ENCODE results near the gene HRK. TPM values are rescaled to one million over a fixed set of nuclear protein-coding genes. Genes with fewer than 3 reads are reported as not detected.

HRK gene
- polyA plus RNA-seq, 3 donors, result 0.15 TPM; not detected in 2

DNA sequence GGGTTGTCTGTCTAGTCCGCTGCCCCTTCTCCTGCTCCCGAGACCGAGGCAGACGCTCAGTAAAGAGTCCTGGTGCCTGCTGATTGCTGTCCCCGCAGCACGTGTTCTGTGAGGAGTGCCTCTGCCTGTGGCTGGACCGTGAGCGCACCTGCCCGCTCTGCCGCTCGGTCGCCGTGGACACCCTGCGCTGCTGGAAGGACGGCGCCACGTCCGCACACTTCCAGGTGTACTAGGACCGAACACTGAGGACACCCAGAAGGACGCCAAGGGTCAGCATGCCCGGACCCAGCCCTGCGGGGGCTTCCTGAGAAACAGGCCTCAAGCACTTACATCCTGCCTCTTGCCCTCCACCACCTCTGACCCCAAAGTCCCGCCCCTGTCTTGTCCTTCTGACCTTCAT is 32.0 kb downstream of the HRK start:
- no peaks in the 10 kb centered on the region for H4K20me1 ChIP-seq (ENCODE audit: insufficient read depth, low read length)

DNA sequence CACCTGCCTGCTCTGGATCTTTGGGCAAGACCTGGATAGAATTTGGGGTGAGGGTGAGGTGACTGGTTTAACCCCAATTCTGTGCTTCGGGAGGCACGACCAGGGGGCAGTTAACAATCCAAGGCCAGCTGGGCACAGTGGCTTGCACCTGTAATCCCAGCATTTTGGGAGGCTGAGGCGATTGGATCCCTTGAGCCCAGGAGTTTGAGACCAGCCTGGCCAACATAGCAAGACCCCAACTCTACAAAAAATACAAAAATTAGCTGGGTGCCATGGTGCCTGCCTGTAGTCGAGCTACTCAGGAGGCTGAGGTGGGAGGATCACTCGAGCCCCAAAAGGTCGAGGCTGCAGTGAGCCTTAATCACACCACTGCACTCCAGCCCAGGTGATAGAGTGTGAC is 38.2 kb downstream of the HRK start:
- H3K9me3 ChIP-seq (replicated peaks in 1 of 2; ENCODE audit: control insufficient read depth in 1 of 2, insufficient read depth in 1 of 2, low read length in 2 of 2), result no peaks in the 10 kb centered on the region
- intact Hi-C loops (cut with micrococcal nuclease), result no loop called here
- H4K20me1 ChIP-seq (ENCODE audit: insufficient read depth, low read length), result no peaks in the 10 kb centered on the region
- Mint-ChIP-seq H3K4me1 (no peaks in the 10 kb centered on the region), H3K27me3 (ENCODE audit: low read depth in 3 of 3) (peaks cover 3 to 7% (median 3%) of the 10 kb centered on the region in 3 donors), H3K36me3 (no peaks in the 10 kb centered on the region), H3K4me3 (no peak overlapping the region), H3K27ac (no peak overlapping the region), H3K9me3 (no peaks in the 10 kb centered on the region)
- TF ChIP-seq, protein P1, sequence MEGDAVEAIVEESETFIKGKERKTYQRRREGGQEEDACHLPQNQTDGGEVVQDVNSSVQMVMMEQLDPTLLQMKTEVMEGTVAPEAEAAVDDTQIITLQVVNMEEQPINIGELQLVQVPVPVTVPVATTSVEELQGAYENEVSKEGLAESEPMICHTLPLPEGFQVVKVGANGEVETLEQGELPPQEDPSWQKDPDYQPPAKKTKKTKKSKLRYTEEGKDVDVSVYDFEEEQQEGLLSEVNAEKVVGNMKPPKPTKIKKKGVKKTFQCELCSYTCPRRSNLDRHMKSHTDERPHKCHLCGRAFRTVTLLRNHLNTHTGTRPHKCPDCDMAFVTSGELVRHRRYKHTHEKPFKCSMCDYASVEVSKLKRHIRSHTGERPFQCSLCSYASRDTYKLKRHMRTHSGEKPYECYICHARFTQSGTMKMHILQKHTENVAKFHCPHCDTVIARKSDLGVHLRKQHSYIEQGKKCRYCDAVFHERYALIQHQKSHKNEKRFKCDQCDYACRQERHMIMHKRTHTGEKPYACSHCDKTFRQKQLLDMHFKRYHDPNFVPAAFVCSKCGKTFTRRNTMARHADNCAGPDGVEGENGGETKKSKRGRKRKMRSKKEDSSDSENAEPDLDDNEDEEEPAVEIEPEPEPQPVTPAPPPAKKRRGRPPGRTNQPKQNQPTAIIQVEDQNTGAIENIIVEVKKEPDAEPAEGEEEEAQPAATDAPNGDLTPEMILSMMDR (IDR thresholded peaks at IDR 0.05), result no peak
- H3K36me3 ChIP-seq (replicated peaks in 1 of 2; ENCODE audit: control insufficient read depth in 1 of 2, insufficient read depth in 2 of 2, low read length in 2 of 2), result no peaks in the 10 kb centered on the region
- H3K79me2 ChIP-seq (ENCODE audit: insufficient read depth, low read length), result no peaks in the 10 kb centered on the region
- no peak overlapping the region for H3K27ac ChIP-seq (ENCODE audit: low read depth in 1 of 2, low read length in 2 of 2)
- no peaks in the 10 kb centered on the region for H3K27me3 ChIP-seq (ENCODE audit: control insufficient read depth in 2 of 2, insufficient read depth in 2 of 2, low read length in 2 of 2)
- DNase-seq, result no peak
- no peak overlapping the region for H2AFZ ChIP-seq (ENCODE audit: insufficient read depth, low read depth, low read length, poor library complexity, severe bottlenecking)
- no peak overlapping the region for H3K9ac ChIP-seq (ENCODE audit: insufficient read depth, low read length, poor library complexity, severe bottlenecking)
- no peak overlapping the region for H3K4me3 ChIP-seq (replicated peaks in 1 of 3; ENCODE audit: low read depth in 2 of 3, low read length in 3 of 3)
- no peaks in the 10 kb centered on the region for H3K4me1 ChIP-seq (ENCODE audit: control insufficient read depth in 1 of 2, insufficient read depth in 2 of 2, low read length in 2 of 2)
- H3K4me2 ChIP-seq (replicated peaks; ENCODE audit: extremely low read depth, low read length, poor library complexity, severe bottlenecking), result no peak overlapping the region
- WGBS (ENCODE audit: insufficient coverage), result 95% methylated on average over 4 of the region's 6 CpGs

More for the DNA sequence above, 32.0 kb downstream of the HRK start:
- no peaks in the 10 kb centered on the region for H3K36me3 Mint-ChIP-seq
- Histone ChIP-seq H3K4me3 (replicated peaks in 1 of 3; ENCODE audit: low read depth in 2 of 3, low read length in 3 of 3) (no peak overlapping the region), H3K27me3 (ENCODE audit: control insufficient read depth in 2 of 2, insufficient read depth in 2 of 2, low read length in 2 of 2) (no peaks in the 10 kb centered on the region), H3K4me2 (replicated peaks; ENCODE audit: extremely low read depth, low read length, poor library complexity, severe bottlenecking) (no peak overlapping the region), H2AFZ (ENCODE audit: insufficient read depth, low read depth, low read length, poor library complexity, severe bottlenecking) (no peak overlapping the region), H3K36me3 (replicated peaks in 1 of 2; ENCODE audit: control insufficient read depth in 1 of 2, insufficient read depth in 2 of 2, low read length in 2 of 2) (no peaks in the 10 kb centered on the region), H3K9me3 (replicated peaks in 1 of 2; ENCODE audit: control insufficient read depth in 1 of 2, insufficient read depth in 1 of 2, low read length in 2 of 2) (no peaks in the 10 kb centered on the region), H3K27ac (ENCODE audit: low read depth in 1 of 2, low read length in 2 of 2) (no peak overlapping the region), H3K79me2 (ENCODE audit: insufficient read depth, low read length) (no peaks in the 10 kb centered on the region), H3K4me1 (ENCODE audit: control insufficient read depth in 1 of 2, insufficient read depth in 2 of 2, low read length in 2 of 2) (no peaks in the 10 kb centered on the region), H3K9ac (ENCODE audit: insufficient read depth, low read length, poor library complexity, severe bottlenecking) (no peak overlapping the region)
- peaks cover 0 to 1% (median 0%) of the 10 kb centered on the region in 7 donors for H3K9me3 Mint-ChIP-seq
- peaks cover 0 to 7% (median 0%) of the 10 kb centered on the region in 3 donors for H3K27me3 Mint-ChIP-seq (ENCODE audit: low read depth in 3 of 3)
- DNase-seq, result no peak
- intact Hi-C loops (cut with micrococcal nuclease), result no loop called here
- H3K4me1 Mint-ChIP-seq, result no peaks in the 10 kb centered on the region
- TF ChIP-seq, protein P1 (IDR thresholded peaks at IDR 0.05), result no peak
- no peak overlapping the region for H3K27ac Mint-ChIP-seq
- 89% methylated on average over 21 of the region's 23 CpGs for WGBS (ENCODE audit: insufficient coverage)
- H3K4me3 Mint-ChIP-seq, result no peak overlapping the region
